ENCODE data around the gene UGT1A10.

- TF ChIP-seq SP2 (CRISPR knock-in tag; IDR thresholded peaks at IDR 0.05): no peak
- TF ChIP-seq HDAC2 (CRISPR knock-in tag; IDR thresholded peaks at IDR 0.05): no peak
- TF ChIP-seq GFI1 (CRISPR knock-in tag; IDR thresholded peaks at IDR 0.05; ENCODE audit: borderline replicate concordance): no peak
- TF ChIP-seq USF2 (IDR thresholded peaks at IDR 0.05; ENCODE audit: low read depth, low read length): no peak
- no peak for TF ChIP-seq USF2 (CRISPR knock-in tag; IDR thresholded peaks at IDR 0.05; ENCODE audit: borderline replicate concordance)
- TF ChIP-seq ZNF510 (CRISPR knock-in tag; IDR thresholded peaks at IDR 0.05; ENCODE audit: low read depth): no peak
- TF ChIP-seq CTCF (CRISPR knock-in tag; IDR thresholded peaks at IDR 0.05): no peak
- no peak for TF ChIP-seq MAZ (IDR thresholded peaks at IDR 0.05; ENCODE audit: borderline replicate concordance, low read depth, low read length)
- no peak for TF ChIP-seq MAZ (CRISPR knock-in tag; IDR thresholded peaks at IDR 0.05; ENCODE audit: low read depth)
- no peak for TF ChIP-seq MXI1 (IDR thresholded peaks at IDR 0.05; ENCODE audit: borderline replicate concordance, low read depth, low read length)
- TF ChIP-seq ZBTB8A (CRISPR knock-in tag; IDR thresholded peaks at IDR 0.05; ENCODE audit: borderline replicate concordance, low read depth): no peak
- TF ChIP-seq ZBTB44 (CRISPR knock-in tag; IDR thresholded peaks at IDR 0.05): no peak
- no peak for TF ChIP-seq ZHX1 (CRISPR knock-in tag; IDR thresholded peaks at IDR 0.05; ENCODE audit: low read depth)
- TF ChIP-seq ZBTB21 (CRISPR knock-in tag; IDR thresholded peaks at IDR 0.05): no peak
- no peak for TF ChIP-seq HINFP (CRISPR knock-in tag; IDR thresholded peaks at IDR 0.05; ENCODE audit: low read depth)
- TF ChIP-seq MXD4 (CRISPR knock-in tag; IDR thresholded peaks at IDR 0.05): no peak
These were observed 32.7 kb upstream of the UGT1A10 start for GRCh38 chr2:233603520-233603919.
